Natural killer cell (primary cell): ENCODE measurements around the gene AUTS2. TPM values are rescaled to one million over a fixed set of nuclear protein-coding genes. Genes with fewer than 3 reads are reported as not detected.

Experiments
- ATAC-seq, 3 donors: fragments of 150-1000 bp in 2 of 3; fragments of 200-7000 bp in 1 of 3; cut with Tn5 transposase; 1 replicate in 1 of 3; 2 replicates in 2 of 3; pipeline ENCODE4 v1.10.0; 2021; ENCODE audit warnings: mild to moderate bottlenecking in 2 of 3, moderate library complexity in 2 of 3
- DNase-seq, 2 donors: peaks; one replicate each; pipeline versions ENCODE4 v3.0.0 to v3.0.0-alpha.2; 2013 to 2021; ENCODE audit warnings: mixed read lengths in 1 of 2
- H3K27ac ChIP-seq: one replicate; pipeline ENCODE4 v1.5.1; 2013; ENCODE audit warnings: mild to moderate bottlenecking, low read length
- H3K27me3 ChIP-seq: one replicate; pipeline ENCODE4 v1.6.1; 2013; ENCODE audit warnings: low read length; ENCODE audit not compliant: control insufficient read depth, insufficient read depth
- H3K36me3 ChIP-seq: one replicate; pipeline ENCODE4 v1.6.1; 2013; ENCODE audit warnings: low read length; ENCODE audit not compliant: control insufficient read depth, insufficient read depth
- H3K4me1 ChIP-seq: one replicate; pipeline ENCODE4 v1.6.1; 2013; ENCODE audit warnings: low read length; ENCODE audit not compliant: control insufficient read depth, insufficient read depth
- H3K4me3 ChIP-seq: one replicate; pipeline ENCODE4 v1.5.1; 2013; ENCODE audit warnings: low read length
- H3K9me3 ChIP-seq: one replicate; pipeline ENCODE4 v1.6.1; 2013; ENCODE audit warnings: low read length; ENCODE audit not compliant: control insufficient read depth, insufficient read depth
- H3K27ac Mint-ChIP-seq, 2 donors: one replicate each; pipeline ENCODE4 v1.8.0; 2022; ENCODE audit warnings: mild to moderate bottlenecking in 2 of 2, mixed read lengths in 2 of 2, moderate library complexity in 1 of 2
- H3K27me3 Mint-ChIP-seq, 2 donors: one replicate each; pipeline ENCODE4 v1.8.0; 2022; ENCODE audit warnings: low read depth in 2 of 2, mixed read lengths in 2 of 2
- H3K36me3 Mint-ChIP-seq: one replicate; pipeline ENCODE4 v1.8.0; 2022; ENCODE audit warnings: mixed read lengths
- H3K4me1 Mint-ChIP-seq, 2 donors: one replicate each; pipeline ENCODE4 v1.8.0; 2022; ENCODE audit warnings: mixed read lengths in 2 of 2
- H3K4me3 Mint-ChIP-seq: one replicate; pipeline ENCODE4 v1.8.0; 2022; ENCODE audit warnings: mild to moderate bottlenecking, moderate library complexity, mixed read lengths
- H3K9me3 Mint-ChIP-seq, 2 donors: one replicate each; pipeline ENCODE4 v1.8.0; 2022; ENCODE audit warnings: mixed read lengths in 2 of 2
- WGBS: methylation state at CpG from one replicate; pipeline ENCODE4 v1.1.7; 2013; ENCODE audit warnings: missing lambda C conversion rate; ENCODE audit not compliant: insufficient coverage; 5-methylcytosine and 5-hydroxymethylcytosine counted together
- intact Hi-C: fragments of 100-400 bp; cut with micrococcal nuclease; formaldehyde crosslinking; loops from one replicate; pipeline ENCODE4 v1.14.2; 2022
- total RNA-seq, 4 donors: library from RNA; stranded (reverse); fragments of 120-200 nt in 1 of 4; gene quantifications; one replicate each; pipeline versions ENCODE4 v1.2.3 to v1.2.4, GENCODE V29; 2013 to 2022
- TF ChIP-seq, protein P1 (sequence below): fragments of 200-600 bp; IDR thresholded peaks from one replicate; pipeline ENCODE4 v1.8.0; 2022; ENCODE audit warnings: antibody characterized with exemption

AUTS2 gene
- total RNA-seq, 3 donors from 2014 or later (not counting 1 experiment from before 2014, with no cell fraction given) = 147 to 197 (median 155) TPM

- H3K4me3 Mint-ChIP-seq = no peak overlapping the region
- WGBS = 88% methylated on average over 6 of the region's 6 CpGs
- intact Hi-C loops = no loop called here
Measured at GRCh38 chr7:70836946-70837345, 1238.7 kb downstream of the AUTS2 start.

DNA sequence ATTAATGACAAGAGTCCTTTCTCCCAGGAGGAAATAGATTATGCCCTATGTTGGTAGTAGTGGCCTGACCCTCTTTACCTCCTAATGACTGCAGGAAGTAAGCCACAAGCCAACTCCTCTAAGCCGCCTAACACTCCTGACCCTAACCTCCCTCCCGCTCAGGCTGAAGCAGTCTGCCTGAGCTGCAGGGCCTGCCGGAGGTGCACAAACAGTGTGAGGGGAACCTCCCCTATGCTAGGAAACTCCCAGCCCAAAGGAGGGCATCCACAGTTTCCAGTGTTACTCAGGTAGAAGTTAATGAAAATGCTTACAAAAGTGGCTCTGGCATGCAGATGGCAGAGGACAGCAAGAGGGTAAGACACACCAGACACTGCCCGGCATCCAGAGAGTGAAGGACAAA, 1239.3 kb downstream of the AUTS2 start:
- Histone ChIP-seq H3K27me3 (no peaks in the 10 kb centered on the region), H3K36me3 (no peaks in the 10 kb centered on the region), H3K27ac (no peak overlapping the region), H3K4me3 (no peak overlapping the region), H3K9me3 (no peaks in the 10 kb centered on the region), H3K4me1 (no peaks in the 10 kb centered on the region)
- no peak overlapping the region for H3K27ac Mint-ChIP-seq
- intact Hi-C loops = no loop called here
- no peaks in the 10 kb centered on the region for H3K4me1 Mint-ChIP-seq
- no peaks in the 10 kb centered on the region for H3K36me3 Mint-ChIP-seq
- 96% methylated on average over 4 of the region's 4 CpGs for WGBS
- no peak overlapping the region for H3K4me3 Mint-ChIP-seq
- TF ChIP-seq, protein P1, sequence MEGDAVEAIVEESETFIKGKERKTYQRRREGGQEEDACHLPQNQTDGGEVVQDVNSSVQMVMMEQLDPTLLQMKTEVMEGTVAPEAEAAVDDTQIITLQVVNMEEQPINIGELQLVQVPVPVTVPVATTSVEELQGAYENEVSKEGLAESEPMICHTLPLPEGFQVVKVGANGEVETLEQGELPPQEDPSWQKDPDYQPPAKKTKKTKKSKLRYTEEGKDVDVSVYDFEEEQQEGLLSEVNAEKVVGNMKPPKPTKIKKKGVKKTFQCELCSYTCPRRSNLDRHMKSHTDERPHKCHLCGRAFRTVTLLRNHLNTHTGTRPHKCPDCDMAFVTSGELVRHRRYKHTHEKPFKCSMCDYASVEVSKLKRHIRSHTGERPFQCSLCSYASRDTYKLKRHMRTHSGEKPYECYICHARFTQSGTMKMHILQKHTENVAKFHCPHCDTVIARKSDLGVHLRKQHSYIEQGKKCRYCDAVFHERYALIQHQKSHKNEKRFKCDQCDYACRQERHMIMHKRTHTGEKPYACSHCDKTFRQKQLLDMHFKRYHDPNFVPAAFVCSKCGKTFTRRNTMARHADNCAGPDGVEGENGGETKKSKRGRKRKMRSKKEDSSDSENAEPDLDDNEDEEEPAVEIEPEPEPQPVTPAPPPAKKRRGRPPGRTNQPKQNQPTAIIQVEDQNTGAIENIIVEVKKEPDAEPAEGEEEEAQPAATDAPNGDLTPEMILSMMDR = no peak
- no peak for ATAC-seq
- H3K9me3 Mint-ChIP-seq = peaks cover 0 to 4% of the 10 kb centered on the region in 2 donors
- DNase-seq = no peak
- H3K27me3 Mint-ChIP-seq = peaks cover 6 to 10% of the 10 kb centered on the region in 2 donors

More at GRCh38 chr7:70836946-70837345, 1238.7 kb downstream of the AUTS2 start:
- H3K4me1 Mint-ChIP-seq = no peaks in the 10 kb centered on the region
- DNase-seq (no peak), ATAC-seq (no peak)
- H3K27me3 ChIP-seq = no peaks in the 10 kb centered on the region
- no peak overlapping the region for H3K27ac Mint-ChIP-seq
- no peak overlapping the region for H3K4me3 ChIP-seq
- H3K36me3 Mint-ChIP-seq = no peaks in the 10 kb centered on the region
- TF ChIP-seq, protein P1 = no peak
- no peaks in the 10 kb centered on the region for H3K36me3 ChIP-seq
- H3K27ac ChIP-seq = no peak overlapping the region
- peaks cover 6 to 10% of the 10 kb centered on the region in 2 donors for H3K27me3 Mint-ChIP-seq
- no peaks in the 10 kb centered on the region for H3K4me1 ChIP-seq
- no peaks in the 10 kb centered on the region for H3K9me3 ChIP-seq
- peaks cover 0 to 4% of the 10 kb centered on the region in 2 donors for H3K9me3 Mint-ChIP-seq

- Mint-ChIP-seq H3K36me3 (no peaks in the 10 kb centered on the region), H3K4me3 (no peak overlapping the region), H3K27me3 (peaks cover 6 to 10% of the 10 kb centered on the region in 2 donors), H3K4me1 (no peaks in the 10 kb centered on the region), H3K9me3 (peaks cover 0 to 4% of the 10 kb centered on the region in 2 donors), H3K27ac (no peak overlapping the region)
- TF ChIP-seq, protein P1 = no peak
- intact Hi-C loops = no loop called here
- H3K27ac ChIP-seq = no peak overlapping the region
- no peak overlapping the region for H3K4me3 ChIP-seq
- H3K9me3 ChIP-seq = no peaks in the 10 kb centered on the region
- 80% methylated on average over 15 of the region's 15 CpGs for WGBS
- H3K27me3 ChIP-seq = no peaks in the 10 kb centered on the region
- DNase-seq (no peak), ATAC-seq (no peak)
- H3K4me1 ChIP-seq = no peaks in the 10 kb centered on the region
- no peaks in the 10 kb centered on the region for H3K36me3 ChIP-seq
Measured at GRCh38 chr7:70838292-70838907, 1240.1 kb downstream of the AUTS2 start.
